Mucosa of rectum (tissue), 2 donors: ENCODE measurements around the gene INSIG2.

Experiments
- H3K27ac ChIP-seq, 2 donors: one replicate each; pipeline ENCODE4 v1.7.0; 2013; ENCODE audit warnings: inconsistent platforms in 2 of 2, low read depth in 2 of 2, low read length in 2 of 2
- H3K27me3 ChIP-seq, 2 donors: one replicate each; pipeline ENCODE4 v1.7.0; 2013; ENCODE audit warnings: low read length in 2 of 2; ENCODE audit not compliant: control insufficient read depth in 2 of 2, insufficient read depth in 2 of 2
- H3K36me3 ChIP-seq, 2 donors: one replicate each; pipeline ENCODE4 v1.7.0; 2013; ENCODE audit warnings: low read length in 2 of 2; ENCODE audit not compliant: control insufficient read depth in 2 of 2, insufficient read depth in 2 of 2
- H3K4me1 ChIP-seq, 2 donors: one replicate each; pipeline ENCODE4 v1.7.0; 2013; ENCODE audit warnings: low read length in 2 of 2, mild to moderate bottlenecking in 1 of 2; ENCODE audit not compliant: control insufficient read depth in 2 of 2, insufficient read depth in 2 of 2
- H3K4me3 ChIP-seq, 2 donors: one replicate each; pipeline ENCODE4 v1.7.0; 2013; ENCODE audit warnings: low read length in 2 of 2
- H3K9ac ChIP-seq, 2 donors: one replicate each; pipeline ENCODE4 v1.7.0; 2013; ENCODE audit warnings: low read length in 2 of 2, low read depth in 1 of 2, mild to moderate bottlenecking in 1 of 2
- H3K9me3 ChIP-seq, 2 donors: one replicate each; pipeline ENCODE4 v1.7.0; 2013; ENCODE audit warnings: low read length in 2 of 2; ENCODE audit not compliant: control insufficient read depth in 2 of 2
- donor health status: healthy.
- donor health status: Normal muscosa, but diverticular disease.

INSIG2 gene

DNA sequence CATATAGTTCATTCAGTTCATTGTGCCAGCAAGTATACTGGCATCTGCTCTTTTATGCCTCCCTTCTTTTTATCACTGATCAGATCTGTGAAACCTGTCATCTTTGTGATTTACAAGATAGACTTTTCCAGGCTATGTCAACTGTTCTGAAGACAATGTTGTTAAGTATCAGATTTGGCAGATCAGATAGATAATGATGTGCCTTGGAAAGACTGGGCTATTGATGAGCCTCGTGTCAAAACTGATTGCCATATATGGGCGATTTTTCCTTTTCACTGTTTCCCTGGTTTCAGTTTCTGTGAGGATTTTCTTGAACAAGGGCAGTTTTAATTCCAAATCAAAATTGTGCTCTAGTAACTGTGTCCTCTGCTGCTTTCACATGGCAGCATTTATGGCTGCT lies 26.6 kb downstream of the INSIG2 start:
- H3K4me1 ChIP-seq: no peaks in the 10 kb centered on the region
- no peak overlapping the region for H3K9ac ChIP-seq

DNA sequence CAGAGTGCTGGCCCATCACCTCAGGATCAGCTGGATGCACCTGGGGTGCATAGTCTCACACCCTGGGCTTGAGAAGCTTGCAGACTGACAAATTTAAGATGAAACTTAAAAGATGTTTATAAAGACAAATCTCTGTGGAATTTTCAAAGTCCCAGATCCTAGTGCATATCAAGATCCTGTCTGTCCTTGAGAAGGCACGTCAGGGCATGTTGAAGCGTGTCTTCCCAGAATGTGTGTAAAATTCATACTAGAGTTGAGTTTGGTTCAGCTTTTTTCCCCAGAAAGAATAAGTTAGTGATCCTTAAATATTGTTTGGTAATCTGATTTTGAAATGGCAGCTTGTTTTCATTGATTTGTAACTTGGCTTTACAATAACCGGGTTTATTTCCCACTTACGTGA lies 27.5 kb downstream of the INSIG2 start:
- Histone ChIP-seq H3K36me3 (no peaks in the 10 kb centered on the region), H3K9me3 (no peaks in the 10 kb centered on the region), H3K27ac (no peak overlapping the region), H3K27me3 (no peaks in the 10 kb centered on the region), H3K4me1 (no peaks in the 10 kb centered on the region), H3K4me3 (no peak overlapping the region), H3K9ac (no peak overlapping the region)

More for the DNA sequence above, 26.6 kb downstream of the INSIG2 start:
- Histone ChIP-seq H3K27me3 (no peaks in the 10 kb centered on the region), H3K27ac (no peak overlapping the region), H3K9me3 (no peaks in the 10 kb centered on the region), H3K36me3 (no peaks in the 10 kb centered on the region), H3K4me3 (no peak overlapping the region)

DNA sequence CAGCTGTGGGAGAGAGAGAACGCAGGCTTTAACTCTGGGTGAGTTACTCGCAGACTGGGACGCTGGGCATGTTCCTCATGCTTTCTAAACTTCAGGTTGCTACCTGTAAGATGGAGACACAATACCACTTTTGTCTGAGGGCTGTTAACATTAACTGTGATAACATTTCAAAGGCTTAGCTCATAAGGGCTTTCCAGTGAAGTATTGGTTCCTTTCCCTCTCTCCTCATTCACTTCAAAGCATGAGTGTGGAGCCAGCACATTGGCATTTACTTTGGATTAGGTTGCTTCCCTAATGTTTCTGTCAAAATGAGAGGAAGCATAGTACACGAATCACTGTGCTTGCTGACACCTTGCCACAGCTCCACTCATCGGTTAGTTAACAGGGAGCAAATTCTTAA lies 30.2 kb downstream of the INSIG2 start:
- H3K4me3 ChIP-seq: no peak overlapping the region
- no peak overlapping the region for H3K27ac ChIP-seq
- H3K4me1 ChIP-seq: peaks cover 0 to 2% of the 10 kb centered on the region in 2 donors
- H3K36me3 ChIP-seq: no peaks in the 10 kb centered on the region
- no peaks in the 10 kb centered on the region for H3K27me3 ChIP-seq
- H3K9me3 ChIP-seq: no peaks in the 10 kb centered on the region
- H3K9ac ChIP-seq: no peak overlapping the region

- peaks cover 0 to 3% of the 10 kb centered on the region in 2 donors for H3K4me1 ChIP-seq
- no peaks in the 10 kb centered on the region for H3K27me3 ChIP-seq
- no peaks in the 10 kb centered on the region for H3K36me3 ChIP-seq
- no peak overlapping the region for H3K4me3 ChIP-seq
- H3K9ac ChIP-seq: no peak overlapping the region
- no peaks in the 10 kb centered on the region for H3K9me3 ChIP-seq
- no peak overlapping the region for H3K27ac ChIP-seq
Observed at GRCh38 chr2:118119158-118119727, 31.0 kb downstream of the INSIG2 start.

DNA sequence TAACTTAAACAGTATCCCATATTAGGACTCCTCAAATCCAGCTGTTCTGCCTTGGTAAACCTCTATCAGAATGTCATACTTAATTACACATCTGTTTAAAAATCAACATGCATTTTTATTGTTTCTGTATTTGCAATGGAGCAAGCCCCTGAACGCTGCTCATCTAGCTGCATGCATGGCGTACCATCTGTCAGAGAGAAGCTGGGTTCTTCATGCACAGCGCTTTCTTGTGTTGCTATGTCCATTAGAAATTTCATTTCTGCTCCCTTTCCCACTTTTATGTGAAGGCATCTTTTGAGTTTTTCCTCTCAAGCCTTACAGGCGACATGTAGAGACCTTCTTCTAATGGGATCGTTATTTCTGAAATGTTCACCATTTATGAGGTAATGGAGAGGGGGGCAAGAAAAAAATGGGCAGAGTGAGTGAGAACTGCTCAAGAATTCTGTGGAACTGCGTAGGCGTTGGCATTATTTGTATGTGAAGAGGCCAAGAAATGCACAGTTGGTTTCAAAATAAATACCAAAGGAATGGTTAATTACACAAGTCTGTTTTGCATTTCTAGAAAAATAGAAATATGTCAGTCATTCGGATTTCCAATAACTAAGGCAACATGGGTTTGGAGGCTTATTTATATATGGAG lies 31.6 kb downstream of the INSIG2 start:
- Histone ChIP-seq H3K36me3 (no peaks in the 10 kb centered on the region), H3K27ac (no peak overlapping the region), H3K4me1 (peaks cover 0 to 3% of the 10 kb centered on the region in 2 donors), H3K4me3 (no peak overlapping the region), H3K27me3 (no peaks in the 10 kb centered on the region), H3K9ac (no peak overlapping the region), H3K9me3 (no peaks in the 10 kb centered on the region)

GRCh38 chr2:118120401-118120780 lies 32.1 kb downstream of the INSIG2 start:
- no peak overlapping the region for H3K9ac ChIP-seq
- no peaks in the 10 kb centered on the region for H3K27me3 ChIP-seq
- H3K36me3 ChIP-seq: no peaks in the 10 kb centered on the region
- H3K27ac ChIP-seq: no peak overlapping the region
- no peak overlapping the region for H3K4me3 ChIP-seq
- H3K9me3 ChIP-seq: no peaks in the 10 kb centered on the region
- H3K4me1 ChIP-seq: peaks cover 0 to 3% of the 10 kb centered on the region in 2 donors

- no peaks in the 10 kb centered on the region for H3K27me3 ChIP-seq
- no peaks in the 10 kb centered on the region for H3K9me3 ChIP-seq
- no peaks in the 10 kb centered on the region for H3K36me3 ChIP-seq
- peaks cover 0 to 3% of the 10 kb centered on the region in 2 donors for H3K4me1 ChIP-seq
- H3K27ac ChIP-seq: no peak overlapping the region
- no peak overlapping the region for H3K9ac ChIP-seq
- H3K4me3 ChIP-seq: no peak overlapping the region
Observed at GRCh38 chr2:118121101-118121500, 32.8 kb downstream of the INSIG2 start.

DNA sequence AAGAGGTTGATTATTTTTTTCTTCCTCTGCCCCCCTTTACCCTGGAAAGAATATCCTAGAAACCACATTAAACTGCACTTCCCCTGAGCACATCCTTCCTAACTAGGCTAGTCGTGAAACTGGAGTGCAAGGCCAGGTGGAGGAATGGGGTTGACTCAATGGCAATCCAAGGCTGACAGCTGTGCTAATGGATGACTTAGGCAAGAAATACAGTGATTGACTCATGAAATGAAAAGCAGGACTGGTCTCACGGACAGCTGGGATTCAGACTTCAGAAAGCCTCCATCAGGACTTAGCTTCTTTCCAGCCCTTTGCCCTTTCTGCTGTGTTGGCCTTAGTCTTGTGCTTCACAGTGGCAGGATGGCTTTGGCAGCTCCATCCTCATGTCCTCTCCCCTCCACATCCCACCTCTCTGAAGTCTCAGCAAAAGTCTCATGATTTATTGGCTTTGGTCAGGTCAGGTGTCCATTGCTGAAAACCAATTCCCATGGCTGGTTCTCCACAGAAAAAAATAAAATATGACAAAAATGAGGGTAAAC lies 33.8 kb downstream of the INSIG2 start:
- no peaks in the 10 kb centered on the region for H3K9me3 ChIP-seq
- H3K36me3 ChIP-seq: no peaks in the 10 kb centered on the region
- no peak overlapping the region for H3K9ac ChIP-seq
- H3K27ac ChIP-seq: no peak overlapping the region
- no peak overlapping the region for H3K4me3 ChIP-seq
- no peaks in the 10 kb centered on the region for H3K27me3 ChIP-seq
- H3K4me1 ChIP-seq: peaks cover 0 to 3% of the 10 kb centered on the region in 2 donors

DNA sequence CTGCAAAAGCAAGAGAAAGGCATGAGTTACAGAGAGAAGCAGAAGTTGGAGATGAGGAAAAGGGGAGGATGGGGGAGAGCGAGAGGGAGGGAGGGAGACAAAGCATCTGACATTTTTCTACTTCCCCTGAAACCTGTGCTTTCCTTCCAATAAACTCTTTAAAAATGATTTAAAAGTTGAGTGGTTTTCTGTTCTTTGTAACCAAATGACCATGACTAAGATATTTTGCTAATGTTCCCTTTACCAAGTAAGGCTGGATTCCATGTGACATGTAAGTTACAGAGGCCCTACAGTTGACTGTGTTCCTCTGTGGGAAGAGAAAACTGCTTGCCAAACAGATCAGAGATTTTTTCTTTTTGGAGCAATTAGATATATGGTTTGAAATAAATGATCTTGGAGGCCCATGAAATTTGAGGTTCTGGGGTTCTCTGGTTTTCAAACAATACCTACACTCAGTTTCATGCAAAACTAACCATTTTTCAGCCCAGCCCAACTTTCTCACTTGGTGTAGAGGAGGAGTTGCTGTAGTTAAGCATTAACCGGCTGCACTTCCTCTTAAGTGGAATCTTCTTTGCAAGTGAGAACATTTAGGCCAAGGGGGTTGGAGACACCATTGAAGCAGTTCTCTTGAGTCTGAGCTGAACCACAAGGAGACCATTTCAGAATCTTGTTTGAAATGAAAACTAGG lies 34.5 kb downstream of the INSIG2 start:
- H3K36me3 ChIP-seq: no peaks in the 10 kb centered on the region
- H3K4me1 ChIP-seq: peaks cover 0 to 3% of the 10 kb centered on the region in 2 donors
- no peaks in the 10 kb centered on the region for H3K27me3 ChIP-seq
- no peak overlapping the region for H3K4me3 ChIP-seq
- H3K9ac ChIP-seq: no peak overlapping the region
- H3K9me3 ChIP-seq: no peaks in the 10 kb centered on the region
- H3K27ac ChIP-seq: no peak overlapping the region

DNA sequence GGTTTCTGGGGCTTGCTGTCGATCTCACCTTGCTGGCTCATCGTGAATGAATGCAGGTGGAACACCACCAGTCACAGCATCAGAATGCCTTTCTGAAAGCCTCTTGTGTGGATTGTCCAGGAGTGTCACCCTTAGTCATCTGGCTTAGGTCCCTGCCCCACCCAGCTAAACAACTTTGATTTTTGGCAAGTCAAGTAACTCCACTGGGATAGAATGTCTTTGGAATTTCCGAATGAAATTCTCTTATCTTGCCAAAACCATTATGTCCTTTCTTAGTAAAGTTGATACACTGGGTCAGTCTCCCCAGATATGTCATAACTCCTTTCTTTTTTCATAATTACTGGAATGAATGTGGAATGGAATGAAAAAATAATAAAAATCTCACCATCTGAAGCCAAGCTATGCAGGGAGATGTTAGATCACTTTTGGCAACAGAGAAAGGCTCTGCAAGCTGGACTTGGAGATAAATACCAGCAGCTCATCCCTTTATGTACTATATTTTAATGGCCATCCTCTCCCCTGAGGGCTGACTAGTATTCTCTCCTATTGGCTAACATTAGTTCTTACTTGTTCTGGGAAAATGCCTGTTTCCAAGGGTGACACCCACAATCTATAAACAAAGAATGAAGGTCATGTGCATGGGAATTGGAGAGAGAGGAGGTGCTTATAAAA lies 35.4 kb downstream of the INSIG2 start:
- Histone ChIP-seq H3K4me3 (no peak overlapping the region), H3K27ac (no peak overlapping the region), H3K4me1 (peaks cover 0 to 3% of the 10 kb centered on the region in 2 donors), H3K27me3 (no peaks in the 10 kb centered on the region), H3K36me3 (no peaks in the 10 kb centered on the region), H3K9me3 (no peaks in the 10 kb centered on the region), H3K9ac (no peak overlapping the region)
